ENCODE results near the gene AAGAB.

AAGAB gene

DNA sequence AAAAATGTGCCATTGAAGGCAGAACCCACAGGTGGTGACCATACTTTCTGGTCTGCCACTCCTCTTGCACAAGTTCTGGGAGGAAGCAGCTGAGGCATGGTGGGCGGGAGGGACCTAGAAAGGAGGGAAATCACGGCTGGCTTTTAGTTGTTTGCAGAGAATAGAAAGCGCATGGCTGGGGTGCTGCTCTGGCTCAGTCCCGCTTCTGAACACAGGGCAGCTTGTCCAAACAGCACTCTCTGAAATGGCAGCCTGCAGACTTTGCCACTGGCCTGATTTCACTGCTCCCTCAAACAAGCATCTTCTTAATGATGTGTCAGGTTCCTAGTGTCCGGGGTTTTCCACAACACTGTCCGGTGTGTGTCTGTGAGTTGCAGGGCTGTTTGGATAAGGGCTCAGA is 76.7 kb downstream of the AAGAB start:
- peak; percentile 74 for DNase-seq (ENCODE audit: low read depth)
- no peak overlapping the region for H3K4me3 ChIP-seq (ENCODE audit: low read length)
- TF ChIP-seq, protein P1, sequence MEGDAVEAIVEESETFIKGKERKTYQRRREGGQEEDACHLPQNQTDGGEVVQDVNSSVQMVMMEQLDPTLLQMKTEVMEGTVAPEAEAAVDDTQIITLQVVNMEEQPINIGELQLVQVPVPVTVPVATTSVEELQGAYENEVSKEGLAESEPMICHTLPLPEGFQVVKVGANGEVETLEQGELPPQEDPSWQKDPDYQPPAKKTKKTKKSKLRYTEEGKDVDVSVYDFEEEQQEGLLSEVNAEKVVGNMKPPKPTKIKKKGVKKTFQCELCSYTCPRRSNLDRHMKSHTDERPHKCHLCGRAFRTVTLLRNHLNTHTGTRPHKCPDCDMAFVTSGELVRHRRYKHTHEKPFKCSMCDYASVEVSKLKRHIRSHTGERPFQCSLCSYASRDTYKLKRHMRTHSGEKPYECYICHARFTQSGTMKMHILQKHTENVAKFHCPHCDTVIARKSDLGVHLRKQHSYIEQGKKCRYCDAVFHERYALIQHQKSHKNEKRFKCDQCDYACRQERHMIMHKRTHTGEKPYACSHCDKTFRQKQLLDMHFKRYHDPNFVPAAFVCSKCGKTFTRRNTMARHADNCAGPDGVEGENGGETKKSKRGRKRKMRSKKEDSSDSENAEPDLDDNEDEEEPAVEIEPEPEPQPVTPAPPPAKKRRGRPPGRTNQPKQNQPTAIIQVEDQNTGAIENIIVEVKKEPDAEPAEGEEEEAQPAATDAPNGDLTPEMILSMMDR (conservative IDR thresholded peaks at IDR 0.05; ENCODE audit: low read length): no peak

- H3K4me3 ChIP-seq (ENCODE audit: low read length): no peak overlapping the region
- TF ChIP-seq, protein P1 (conservative IDR thresholded peaks at IDR 0.05; ENCODE audit: low read length): no peak
- DNase-seq (ENCODE audit: low read depth): no peak
Observed at GRCh38 chr15:67176195-67176971, 78.1 kb downstream of the AAGAB start.

GRCh38 chr15:67175643-67176071 is 78.8 kb downstream of the AAGAB start:
- H3K4me3 ChIP-seq (ENCODE audit: low read length): no peak overlapping the region
- peak; percentile 85 for DNase-seq (ENCODE audit: low read depth)
- TF ChIP-seq, protein P1 (conservative IDR thresholded peaks at IDR 0.05; ENCODE audit: low read length): no peak

DNA sequence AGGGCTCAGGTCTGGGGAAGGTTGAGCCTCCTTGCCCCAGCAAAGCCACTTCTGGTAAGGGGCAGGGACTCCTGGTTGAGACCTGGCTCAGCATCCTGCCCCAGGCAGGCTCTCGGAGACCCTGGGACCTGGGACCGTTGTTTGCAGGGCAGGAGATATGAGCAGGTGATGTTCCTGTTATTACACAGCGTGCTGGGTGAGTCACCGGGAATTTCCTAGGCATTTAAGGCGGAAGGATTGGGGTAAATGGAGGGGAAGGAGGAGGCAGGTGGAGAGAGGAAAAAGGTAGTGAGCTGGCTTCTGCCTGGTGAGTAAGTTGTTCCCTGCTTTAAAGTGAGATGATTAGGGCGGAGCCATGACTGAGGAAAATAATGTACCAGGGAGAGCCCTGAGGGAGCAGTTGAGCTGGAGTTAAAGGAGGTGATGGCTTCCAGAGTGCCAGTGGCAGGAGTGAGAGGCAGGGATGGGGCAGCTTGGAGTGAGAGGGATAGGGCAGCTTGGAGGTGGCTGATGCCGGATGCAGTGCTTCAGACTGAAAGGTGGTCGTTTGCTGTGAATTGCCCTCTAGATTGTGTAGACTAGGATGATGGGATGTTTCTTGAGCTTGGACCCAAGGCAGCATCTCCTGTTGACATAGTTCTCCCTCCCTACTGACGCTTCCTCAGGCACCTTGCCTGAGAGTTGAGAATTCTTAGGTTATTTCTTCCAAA is 79.4 kb downstream of the AAGAB start:
- no peak for DNase-seq (ENCODE audit: low read depth)
- no peak overlapping the region for H3K4me3 ChIP-seq (ENCODE audit: low read length)
- TF ChIP-seq, protein P1 (conservative IDR thresholded peaks at IDR 0.05; ENCODE audit: low read length): no peak

DNA sequence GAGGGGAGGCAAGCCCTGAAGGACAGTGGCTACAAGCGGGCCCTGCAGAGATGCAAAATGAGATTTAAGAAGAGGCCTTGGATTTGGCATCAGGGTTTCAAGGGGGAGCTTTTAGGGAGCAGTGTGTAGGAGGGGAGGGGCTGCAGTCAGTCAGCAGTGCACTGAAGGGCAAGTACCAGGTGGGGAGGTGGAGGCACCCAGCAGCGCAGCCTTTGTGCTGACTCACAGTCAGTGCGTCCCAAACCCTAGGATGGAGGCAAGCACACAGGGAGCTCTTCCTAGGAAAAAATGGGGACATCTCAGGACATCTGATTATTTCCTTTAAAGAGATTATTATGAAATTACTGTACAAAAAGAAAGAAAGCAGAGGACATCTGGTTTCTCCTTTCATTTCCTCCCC is 80.0 kb downstream of the AAGAB start:
- H3K4me3 ChIP-seq (ENCODE audit: low read length): no peak overlapping the region
- DNase-seq (ENCODE audit: low read depth): no peak
- TF ChIP-seq, protein P1 (conservative IDR thresholded peaks at IDR 0.05; ENCODE audit: low read length): no peak

DNA sequence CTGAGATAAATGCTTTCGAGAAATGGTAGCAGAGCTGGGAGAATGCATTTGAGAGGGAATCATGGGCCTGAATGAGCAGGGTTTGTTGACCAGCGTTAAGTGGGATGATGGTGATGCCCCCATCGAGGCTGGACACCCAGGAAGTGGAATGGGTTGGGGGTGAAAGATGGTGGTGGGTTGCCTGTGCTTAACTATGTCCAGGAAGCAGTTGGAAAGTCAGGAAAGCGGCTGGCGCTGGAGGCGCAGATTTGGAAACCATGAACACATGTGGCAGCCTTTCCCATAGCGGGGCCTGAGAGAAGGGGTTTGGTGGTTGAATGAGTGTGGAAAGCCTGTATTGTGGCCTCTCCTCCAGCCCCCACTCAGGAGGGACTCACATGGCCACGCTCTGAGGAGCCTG is 80.7 kb downstream of the AAGAB start:
- DNase-seq (ENCODE audit: low read depth): no peak
- TF ChIP-seq, protein P1 (conservative IDR thresholded peaks at IDR 0.05; ENCODE audit: low read length): no peak
- H3K4me3 ChIP-seq (ENCODE audit: low read length): no peak overlapping the region

DNA sequence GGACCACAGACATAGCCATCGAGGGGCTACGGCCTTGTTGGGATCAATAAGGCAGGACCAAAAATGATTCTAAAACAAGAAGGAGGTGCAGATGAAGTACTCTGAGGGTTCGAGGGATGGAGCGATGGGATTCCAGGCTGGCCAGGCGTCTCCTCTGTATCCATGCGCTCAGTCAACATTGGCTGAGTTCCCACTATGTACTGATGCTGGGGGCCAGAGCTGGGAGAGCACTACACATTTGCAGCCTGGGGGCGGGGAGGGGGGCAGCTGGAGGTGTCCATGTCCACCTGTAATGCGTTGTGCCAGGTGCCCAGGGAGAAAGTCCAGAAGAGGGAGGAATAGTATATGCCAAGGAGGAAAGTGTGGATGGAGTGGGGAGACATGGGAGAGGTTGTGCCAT is 81.5 kb downstream of the AAGAB start:
- no peak for DNase-seq (ENCODE audit: low read depth)
- no peak overlapping the region for H3K4me3 ChIP-seq (ENCODE audit: low read length)
- TF ChIP-seq, protein P1 (conservative IDR thresholded peaks at IDR 0.05; ENCODE audit: low read length): no peak

All from AG10803 (cell line).